DMS79 (cell line): ENCODE measurements around the gene FAM174C.

Source experiments
- DNase-seq: peaks from one replicate; lab custom pipeline; 2025; lab: John Stamatoyannopoulos, UW

The FAM174C gene

DNA sequence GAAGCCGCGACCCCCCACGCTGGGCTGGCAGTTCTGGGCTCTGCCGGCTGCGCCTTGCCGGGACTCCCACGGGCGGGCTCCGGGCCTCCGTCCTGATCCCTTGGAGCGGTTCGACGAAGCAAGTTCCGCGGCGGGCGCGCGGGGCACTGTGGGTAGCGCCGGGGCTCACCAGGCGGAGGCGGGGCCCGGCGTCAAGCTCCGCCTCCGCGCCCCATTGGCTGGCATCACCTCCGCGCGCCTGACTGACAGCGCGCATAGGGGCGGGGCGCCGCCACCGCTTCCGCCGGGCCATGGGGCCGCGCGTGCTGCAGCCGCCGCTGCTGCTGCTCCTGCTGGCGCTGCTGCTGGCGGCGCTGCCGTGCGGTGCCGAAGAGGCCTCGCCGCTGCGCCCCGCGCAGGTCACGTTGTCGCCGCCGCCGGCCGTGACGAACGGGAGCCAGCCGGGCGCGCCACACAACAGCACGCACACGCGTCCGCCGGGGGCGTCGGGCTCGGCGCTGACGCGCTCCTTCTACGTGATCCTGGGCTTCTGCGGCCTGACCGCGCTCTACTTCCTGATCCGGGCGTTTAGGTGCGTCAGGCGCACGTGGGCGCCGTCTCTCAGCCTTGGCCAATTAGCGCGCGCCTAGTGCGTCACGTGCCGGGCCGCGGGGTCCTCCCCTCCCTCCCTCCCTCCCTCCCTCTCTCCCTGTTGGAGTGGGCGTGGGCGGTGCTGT, at the start of gene FAM174C:
Gene FAM174C, plus strand, starts transcription at position 271 of the 716 bp plus-strand sequence. Its CDS starts 20 bp downstream, at position 291.
- peak; percentile 95 for DNase-seq

DNA sequence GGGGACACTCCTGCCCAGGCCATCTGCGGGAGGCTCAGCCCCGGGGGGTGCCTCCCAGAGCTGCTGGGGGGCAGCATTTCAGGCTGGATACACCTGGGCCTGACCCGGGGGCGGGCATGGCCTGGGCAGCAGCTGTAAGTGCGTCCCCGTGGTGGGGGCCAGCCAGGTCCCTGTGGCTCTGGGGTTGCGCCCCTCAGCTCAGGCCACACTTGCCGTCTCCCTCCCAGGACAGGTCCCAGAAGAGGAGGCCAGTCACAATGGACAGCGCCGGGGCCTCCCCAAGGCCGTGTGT, 49.2 kb upstream of the FAM174C start:
- DNase-seq: no peak

DNA sequence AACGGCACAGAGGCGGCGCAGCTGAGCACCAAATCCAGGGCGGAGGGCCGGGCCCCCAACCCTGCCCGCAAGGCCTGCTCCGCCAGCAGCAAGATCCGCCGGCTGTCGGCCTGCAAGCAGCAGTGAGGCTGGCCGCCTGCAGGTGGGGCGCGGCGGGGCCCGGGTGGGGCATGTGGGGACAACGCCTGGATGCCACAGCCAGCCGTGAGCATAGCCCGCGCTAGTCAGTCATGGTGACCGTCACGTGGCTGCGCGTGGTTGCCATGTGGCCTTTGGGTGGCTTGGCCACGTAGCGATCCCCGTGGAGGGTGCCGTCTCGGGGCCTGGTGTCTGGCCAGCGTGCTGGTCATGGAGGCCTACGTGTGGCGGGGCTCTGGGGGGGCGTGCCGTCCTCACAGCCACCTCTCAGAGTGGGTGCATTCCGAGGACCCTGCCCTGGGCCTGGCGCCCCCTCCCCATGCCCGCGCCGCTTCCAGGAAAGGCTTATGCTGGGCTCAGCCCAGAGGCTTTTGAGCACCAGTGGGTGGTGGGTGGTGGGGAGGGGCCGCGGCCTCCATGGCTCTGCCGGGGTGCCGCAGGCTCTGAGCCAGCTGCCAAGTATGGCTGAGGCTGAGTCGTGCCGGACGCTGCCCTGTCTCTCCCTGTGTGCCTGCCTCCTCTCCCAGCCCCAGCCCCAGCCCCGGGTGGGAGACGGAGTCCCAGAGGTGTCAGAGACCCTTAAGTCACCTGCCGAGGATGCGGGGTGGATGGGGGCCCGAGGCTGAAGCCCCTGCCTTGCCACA, 48.6 kb upstream of the FAM174C start:
- DNase-seq: no peak

DNA sequence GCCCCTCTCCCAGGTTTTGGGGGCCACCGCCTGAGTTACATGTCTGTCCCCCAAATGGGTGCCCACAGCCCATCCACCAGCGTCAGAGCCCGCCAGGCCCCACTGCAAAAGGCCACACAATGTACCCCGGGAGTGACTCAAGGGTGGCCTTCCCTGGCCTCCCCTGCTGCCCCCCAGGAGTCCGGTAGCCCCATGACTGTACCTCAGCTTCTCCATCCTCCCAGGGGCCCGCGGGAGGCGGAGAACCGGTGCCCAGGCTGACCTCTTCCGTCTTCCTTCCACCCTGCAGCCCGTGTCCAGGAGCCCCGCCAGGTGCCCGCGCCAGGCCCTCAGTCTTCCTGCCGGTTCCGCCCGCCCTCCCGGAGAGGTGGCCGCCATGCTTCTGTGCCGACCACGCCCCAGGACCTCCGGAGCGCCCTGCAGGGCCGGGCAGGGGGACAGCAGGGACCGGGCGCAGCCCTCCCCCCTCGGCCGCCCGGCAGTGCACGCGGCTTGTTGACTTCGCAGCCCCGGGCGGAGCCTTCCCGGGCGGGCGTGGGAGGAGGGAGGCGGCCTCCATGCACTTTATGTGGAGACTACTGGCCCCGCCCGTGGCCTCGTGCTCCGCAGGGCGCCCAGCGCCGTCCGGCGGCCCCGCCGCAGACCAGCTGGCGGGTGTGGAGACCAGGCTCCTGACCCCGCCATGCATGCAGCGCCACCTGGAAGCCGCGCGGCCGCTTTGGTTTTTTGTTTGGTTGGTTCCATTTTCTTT, 47.9 kb upstream of the FAM174C start:
- DNase-seq: no peak

DNA sequence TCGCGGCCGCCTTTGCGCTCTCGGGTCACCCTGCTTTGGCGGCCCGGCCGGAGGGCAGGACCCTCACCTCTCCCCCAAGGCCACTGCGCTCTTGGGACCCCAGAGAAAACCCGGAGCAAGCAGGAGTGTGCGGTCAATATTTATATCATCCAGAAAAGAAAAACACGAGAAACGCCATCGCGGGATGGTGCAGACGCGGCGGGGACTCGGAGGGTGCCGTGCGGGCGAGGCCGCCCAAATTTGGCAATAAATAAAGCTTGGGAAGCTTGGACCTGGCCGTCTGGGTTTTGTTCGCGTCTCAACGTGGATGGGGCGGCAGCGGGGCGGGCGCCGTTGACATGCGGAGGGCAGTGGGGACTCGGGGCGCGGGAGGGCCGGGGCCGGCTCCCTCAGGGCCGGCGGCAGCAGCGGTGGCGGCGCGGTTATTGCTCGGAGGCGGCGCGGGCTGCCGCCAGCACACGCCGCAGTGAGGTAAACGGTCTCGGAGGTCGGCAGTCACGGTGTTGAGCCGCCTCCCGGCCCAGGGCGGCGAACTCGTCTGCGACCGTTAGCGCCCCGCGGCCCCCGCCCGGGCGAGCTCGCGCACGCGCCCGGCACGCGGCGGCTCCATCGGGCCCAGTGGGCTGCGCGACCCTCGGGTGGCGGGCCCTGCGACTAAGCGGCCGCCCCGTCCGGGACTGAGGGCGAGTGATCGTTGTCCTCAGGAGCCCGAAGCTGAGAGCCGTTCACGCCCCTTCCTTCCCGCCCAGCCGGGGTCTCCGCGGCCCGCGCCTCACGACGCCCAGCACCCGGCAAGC, 47.0 kb upstream of the FAM174C start:
- DNase-seq: no peak

DNA sequence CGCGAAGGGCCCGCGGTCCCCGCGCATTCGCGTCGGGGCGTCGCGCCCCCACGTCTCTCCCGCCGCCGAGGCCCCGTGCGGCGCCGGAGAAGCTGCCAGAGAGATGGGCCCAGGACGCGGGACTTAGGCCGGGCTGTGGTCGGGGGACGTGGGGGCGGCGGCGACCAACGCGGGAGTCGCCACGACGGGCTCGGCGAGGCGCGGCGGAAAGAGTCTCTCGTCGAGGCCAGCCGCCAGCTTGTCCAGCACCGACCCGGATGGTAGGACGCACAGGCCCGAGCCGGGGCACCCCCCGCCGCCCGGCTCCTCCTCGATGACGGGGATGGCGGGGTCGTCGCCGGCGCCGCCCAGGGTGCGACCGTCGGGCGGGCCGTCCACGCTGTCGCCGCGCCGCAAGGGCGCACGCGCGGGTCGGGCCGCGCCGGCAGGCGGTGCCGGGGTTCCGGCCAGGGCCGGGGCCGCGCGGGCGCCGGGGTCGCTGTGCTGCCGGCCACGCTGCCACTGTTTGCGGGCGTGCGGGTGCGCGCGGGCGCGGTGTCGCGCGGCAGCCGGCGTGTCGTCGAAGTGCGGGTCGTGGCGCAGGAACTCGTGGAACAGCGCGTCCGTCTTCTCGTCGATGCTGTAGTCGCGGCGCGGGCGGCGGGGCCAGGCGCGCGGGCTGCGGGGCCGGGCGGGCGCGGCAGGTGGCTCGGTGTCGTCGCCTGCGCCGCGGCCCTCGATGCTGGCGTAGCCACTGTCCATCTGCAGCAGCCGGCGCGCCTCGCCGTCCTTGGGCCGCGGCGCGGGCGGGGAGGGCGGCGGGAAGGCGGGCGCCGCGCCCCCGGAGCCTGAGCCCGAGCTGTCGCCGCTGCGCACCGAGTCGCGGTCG, 46.0 kb upstream of the FAM174C start:
- no peak for DNase-seq

DNA sequence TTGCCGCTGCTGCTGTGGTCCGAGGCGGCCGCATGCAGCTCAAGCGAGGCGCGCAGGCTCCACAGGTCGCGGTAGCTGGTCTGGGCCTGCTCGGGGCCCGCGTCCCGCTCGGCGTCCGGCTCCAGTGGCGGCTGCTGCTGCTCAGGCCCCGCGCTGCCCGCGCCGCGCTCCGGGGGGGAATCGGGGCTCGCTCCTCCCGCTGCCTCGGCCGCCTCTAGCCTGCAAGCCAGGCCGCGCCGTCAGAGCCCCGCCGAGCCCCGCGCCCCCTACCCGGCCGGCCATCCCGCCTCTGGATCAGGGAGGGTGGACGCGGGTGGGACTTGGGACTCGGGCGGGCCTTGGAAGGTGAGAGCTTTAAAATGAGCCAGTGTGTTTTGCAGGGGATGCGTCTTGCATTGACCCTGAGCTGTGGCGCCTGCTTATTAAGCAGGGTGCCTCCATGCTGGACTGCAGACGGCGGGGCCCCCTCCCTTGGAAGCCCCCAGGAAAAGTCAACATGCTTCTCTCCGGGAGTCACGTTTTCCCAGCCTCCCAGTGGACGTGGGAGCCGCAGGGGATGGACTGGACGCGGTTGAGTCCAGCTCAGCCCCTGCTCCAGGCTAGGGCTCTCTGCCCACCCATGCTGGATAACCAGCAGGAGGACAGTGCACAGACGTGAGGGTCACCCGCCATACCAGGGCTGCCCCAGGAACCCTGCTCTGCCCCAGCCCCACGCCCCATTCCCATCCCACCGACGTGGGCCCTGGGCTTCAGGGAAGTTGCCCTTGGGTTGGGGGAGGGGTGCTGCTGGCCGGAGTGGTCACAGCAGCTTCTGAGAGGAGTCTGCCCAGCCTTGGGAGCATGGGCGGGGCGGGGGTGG, 45.2 kb upstream of the FAM174C start:
- DNase-seq: no peak

DNA sequence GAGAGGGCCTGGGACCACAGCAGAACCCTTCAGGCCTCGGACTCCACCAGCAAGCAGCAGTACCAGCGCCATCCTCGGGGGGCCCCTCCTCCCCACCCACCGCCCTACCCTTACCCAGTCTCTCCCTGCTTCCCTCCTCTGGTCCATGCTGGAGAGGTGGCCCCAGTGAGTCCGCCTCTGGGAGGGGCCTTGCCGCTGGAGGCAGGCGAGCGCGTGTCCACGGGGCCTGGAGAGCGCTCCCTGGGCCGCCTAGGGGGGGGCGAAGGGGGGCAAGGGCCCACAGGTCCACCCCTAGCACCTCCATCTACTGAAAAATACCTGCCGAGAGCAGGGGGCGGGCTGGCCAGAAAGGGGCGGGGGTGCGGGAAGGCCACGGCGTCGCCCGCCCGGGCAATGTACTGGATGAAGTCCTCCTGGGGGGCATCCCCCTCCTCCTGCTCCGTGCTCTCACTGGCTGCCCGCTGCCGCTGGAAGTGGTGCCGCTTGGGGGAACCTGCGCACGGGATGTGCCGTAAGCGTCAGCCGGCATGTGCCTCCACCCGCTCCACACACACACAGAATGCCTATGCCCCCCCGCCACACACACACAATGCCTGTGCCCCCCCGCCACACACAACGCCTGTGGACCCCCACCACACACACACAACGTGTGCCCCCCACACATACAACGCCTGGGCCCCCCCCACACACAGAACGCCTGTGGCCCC, 44.4 kb upstream of the FAM174C start:
- DNase-seq: no peak

DNA sequence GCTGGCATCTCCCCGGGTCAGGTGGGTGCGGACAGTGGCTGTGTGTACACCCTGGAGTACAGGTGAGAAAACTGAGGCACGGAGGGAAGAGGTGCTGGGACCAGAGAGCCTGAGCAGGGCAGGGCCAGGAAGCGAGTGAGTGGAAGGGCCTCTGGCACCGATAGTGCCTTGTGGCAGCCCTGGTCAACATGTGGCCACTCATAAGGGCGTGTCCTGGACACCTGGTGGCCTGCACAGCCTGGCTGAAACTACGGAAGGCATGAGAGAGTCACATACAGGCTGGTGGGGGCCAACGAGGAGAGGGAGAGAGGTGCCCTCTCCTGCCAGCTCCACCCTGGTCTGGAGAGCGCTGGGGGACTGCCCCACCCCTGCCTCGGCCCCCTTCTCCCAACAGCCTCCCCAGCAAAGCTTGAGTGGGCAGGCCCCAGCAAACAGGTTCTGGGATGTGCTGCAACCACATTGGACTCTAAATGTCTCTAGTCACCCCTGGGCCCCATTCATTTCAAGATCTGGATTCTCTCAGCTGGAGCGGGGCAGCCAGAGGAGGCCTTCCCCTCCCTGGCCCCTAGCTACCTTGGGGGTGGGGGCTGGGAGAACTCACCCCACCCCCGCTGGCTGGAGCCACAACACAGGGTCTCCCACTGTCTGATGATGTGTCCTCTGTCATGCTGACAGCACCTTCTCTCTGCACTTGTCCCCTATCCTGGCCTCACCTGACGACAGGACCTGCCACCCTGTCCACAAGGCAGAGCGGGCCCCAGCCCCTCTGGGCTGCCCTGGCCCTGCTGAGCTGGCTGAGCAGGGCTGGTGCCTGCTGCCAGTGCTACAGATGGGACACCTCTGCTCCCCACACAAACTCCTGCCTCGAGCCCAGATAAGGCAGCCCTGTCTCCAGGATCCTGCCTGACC, 43.3 kb upstream of the FAM174C start:
- DNase-seq: no peak

DNA sequence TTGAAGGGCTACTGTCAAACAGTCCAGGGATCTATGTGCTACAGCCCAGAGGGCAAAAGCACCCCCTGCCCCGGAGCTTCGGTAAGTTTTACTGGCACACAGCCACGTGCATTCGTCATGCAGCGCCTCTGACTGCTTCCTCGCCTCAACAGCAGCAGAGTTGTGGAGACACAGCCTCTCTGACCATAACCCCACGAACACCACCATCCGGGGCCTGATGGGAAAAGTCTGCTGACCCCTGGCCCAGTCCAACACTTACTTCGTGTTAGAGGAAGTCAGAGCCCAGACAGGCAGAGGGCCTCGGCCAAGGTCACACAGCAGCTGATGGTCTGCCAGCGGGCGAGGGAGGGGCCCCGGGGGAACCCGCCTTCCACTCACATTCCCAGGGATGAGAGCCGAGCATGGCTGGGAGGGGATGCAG, 42.7 kb upstream of the FAM174C start:
- no peak for DNase-seq

DNA sequence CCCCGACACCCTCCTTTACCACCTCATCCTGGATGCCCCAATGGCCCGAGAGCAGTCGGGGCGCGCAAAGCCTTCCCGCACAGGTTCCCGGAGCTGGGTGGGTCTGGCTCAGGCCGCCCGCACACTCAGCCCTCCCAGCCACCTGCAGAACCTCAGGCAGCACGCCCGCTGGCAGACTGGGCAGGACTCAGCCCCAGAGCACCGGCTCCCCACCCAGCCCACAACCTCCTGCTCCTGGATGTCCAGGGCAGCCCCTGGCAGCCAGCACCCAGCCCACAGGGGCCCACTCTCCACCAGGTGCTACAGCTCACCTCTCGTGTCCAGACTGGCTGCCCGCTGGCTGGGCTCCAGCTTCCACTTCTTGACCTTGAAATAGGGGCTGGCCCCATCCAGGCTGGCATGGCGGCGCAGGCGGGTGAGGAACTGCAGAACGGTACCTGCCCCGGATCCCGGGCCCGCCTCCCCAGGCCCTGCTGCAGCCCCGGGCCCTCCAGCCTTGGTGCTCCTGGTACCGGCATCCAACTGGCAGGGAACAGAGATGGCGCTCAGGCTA, 42.1 kb upstream of the FAM174C start:
- DNase-seq: no peak

DNA sequence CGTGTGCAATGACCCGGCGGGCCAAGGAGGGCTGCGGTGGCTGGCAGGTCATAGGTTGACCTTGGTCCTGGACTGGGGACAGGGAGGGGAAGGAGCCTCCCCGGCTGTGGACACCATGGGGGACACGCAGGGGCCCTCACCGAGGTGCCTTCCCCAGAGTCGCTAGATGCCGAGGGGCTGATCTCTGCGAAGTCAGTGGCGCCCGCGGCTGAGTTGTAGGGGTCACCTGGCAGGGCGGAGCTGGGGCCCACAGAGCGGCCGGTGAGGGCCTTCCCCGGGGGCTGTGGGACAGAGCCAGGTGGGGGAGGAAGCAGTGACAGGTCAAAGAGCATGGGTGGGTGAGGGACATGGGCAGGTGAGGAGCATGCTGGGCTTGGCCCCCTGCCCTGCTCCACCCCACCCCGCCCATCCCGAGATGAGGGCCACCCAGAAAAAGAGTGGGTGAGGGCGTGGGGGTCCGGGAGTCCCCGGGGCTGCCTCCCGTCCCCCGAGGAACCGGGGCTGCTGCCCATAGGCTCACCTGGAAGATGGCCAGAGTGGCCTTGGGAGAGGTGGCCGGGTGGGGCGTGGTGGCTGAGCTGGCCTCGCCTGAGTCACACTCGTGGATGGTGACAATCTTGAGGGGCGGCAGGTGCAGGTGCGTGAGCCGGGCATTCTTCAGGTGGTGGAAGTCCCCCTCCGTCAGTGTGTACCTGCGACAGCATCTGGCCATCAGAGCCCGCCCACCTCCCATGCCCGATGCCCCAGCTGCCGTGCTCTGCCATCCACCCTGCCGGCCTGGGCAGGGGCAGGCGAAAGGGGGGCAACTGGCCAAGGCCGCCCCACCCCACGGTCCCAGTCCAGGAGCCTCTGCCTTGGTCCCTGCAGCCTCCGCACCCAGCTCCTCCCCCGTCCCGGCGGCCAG, 41.0 kb upstream of the FAM174C start:
- no peak for DNase-seq

DNA sequence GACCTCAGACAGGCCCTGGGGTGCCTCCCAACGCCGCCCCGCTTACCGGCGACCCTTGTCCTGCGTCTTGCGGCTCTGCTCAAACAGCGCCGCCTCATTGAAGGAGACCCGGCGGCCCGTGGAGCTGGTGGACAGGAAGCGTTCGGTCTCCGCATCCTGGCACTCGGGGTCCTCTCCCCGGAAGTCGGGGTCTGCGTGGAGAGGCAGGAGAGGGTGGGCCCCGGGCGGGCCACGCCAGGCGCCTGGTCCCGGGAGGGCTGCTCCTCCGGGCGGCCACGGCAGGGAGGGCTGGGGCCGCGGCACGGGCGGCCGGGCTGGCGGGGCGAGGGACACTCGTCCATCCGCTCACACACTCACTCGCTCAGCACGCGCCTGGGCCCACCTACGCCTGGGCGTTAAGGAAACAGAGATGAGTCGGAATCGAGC, 40.4 kb upstream of the FAM174C start:
- DNase-seq: no peak

DNA sequence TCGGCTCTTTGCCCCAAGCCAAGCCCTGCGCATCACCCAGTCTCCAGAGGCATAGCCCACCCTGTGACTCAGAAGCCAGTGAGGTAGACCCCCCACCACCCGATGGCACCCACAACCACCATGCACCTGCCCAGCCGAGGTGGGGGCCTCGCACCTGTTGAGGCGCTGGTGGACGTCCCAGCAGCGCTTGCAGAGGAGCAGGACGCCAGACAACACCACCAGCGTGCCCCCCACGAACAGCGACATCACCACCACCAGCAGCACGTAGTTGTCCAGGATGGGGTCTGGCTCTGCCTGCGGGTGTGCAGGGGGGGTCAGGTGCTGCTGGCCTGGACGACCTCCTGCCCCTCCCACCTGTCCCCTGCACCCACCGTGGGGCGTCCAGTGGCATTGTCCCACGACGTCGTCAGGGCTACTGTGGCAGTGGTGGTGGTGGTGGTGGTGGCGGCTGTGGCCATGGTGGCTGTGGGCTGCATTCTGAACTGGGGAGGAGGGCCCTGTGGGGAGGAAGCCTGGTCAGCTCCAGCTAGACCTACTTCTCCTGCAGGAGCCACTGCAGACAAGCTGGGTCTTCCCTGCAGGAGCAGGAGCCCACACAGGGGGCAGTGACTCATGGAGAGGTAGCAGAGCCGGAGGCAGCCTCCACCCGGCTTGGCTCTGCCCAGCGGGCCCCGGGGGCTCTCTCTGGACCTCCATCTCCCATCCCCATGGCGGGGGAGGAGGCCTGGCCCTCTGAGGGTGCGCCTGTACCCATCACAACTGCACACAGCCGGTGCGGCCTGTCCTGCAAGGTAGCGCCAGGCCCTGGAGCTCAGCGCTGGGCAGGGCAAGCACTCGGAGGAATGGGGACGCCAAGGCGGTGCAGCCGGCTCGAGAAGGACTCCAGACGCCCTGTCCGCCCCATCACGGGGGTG, 39.4 kb upstream of the FAM174C start:
- no peak for DNase-seq

DNA sequence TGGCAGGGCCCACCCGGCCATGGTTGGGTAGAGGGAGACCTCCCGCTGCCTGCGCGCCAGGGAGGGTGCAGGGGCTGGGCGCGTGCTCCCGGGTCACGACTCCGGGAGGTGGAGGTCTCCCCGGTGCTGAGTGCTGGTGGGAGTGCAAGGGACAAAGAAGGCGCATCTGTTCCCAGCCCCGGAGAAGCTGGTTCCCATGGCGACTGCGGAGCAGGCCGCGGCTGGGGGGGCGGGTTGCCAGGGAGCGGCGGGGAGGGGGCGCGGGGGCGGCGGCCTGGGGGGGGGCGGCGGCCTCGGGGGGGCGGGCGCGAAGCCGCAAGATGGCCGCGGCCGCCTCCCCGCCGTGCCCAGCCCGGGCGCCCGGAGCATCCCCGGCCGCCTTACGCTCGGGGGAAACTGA, 38.8 kb upstream of the FAM174C start:
- DNase-seq: peak; percentile 22
